22Rv1 (cell line): ENCODE measurements around the gene CACNA2D2.

Experiments
- H3K27ac ChIP-seq: fragments of 450-650 bp; 2 replicates; pipeline ENCODE4 v1.5.1; 2017
- CTCF ChIP-seq: fragments of 450-650 bp; IDR thresholded peaks from 2 replicates; pipeline ENCODE4 v1.5.1; 2017; ENCODE audit warnings: mild to moderate bottlenecking
- ZFX ChIP-seq: fragments of 450-650 bp; IDR thresholded peaks from 2 replicates; pipeline ENCODE4 v1.6.1; 2017; ENCODE audit warnings: antibody characterized with exemption, borderline replicate concordance

Gene CACNA2D2

GRCh38 chr3:50493623-50494022 is 9.8 kb downstream of the CACNA2D2 start:
- H3K27ac ChIP-seq: no peak overlapping the region
- TF ChIP-seq ZFX (no peak), CTCF (no peak)

GRCh38 chr3:50493086-50493485 is 10.3 kb downstream of the CACNA2D2 start:
- no peak overlapping the region for H3K27ac ChIP-seq
- TF ChIP-seq ZFX (no peak), CTCF (no peak)

GRCh38 chr3:50491023-50491422 is 12.4 kb downstream of the CACNA2D2 start:
- no peak for TF ChIP-seq ZFX
- no peak for TF ChIP-seq CTCF
- H3K27ac ChIP-seq: no peak overlapping the region

GRCh38 chr3:50490424-50490823 is 13.0 kb downstream of the CACNA2D2 start:
- TF ChIP-seq ZFX (no peak), CTCF (no peak)
- no peak overlapping the region for H3K27ac ChIP-seq

GRCh38 chr3:50487181-50487580 is 16.3 kb downstream of the CACNA2D2 start:
- no peak overlapping the region for H3K27ac ChIP-seq
- TF ChIP-seq CTCF (no peak), ZFX (no peak)

GRCh38 chr3:50486219-50486888 is 17.1 kb downstream of the CACNA2D2 start:
- no peak overlapping the region for H3K27ac ChIP-seq
- TF ChIP-seq ZFX (no peak), CTCF (no peak)

GRCh38 chr3:50484722-50485121 is 18.7 kb downstream of the CACNA2D2 start:
- no peak for TF ChIP-seq CTCF
- no peak for TF ChIP-seq ZFX
- no peak overlapping the region for H3K27ac ChIP-seq
